T-helper 2 cell treated with Interferon-gamma antibody and Interleukin-4, amounts not matched to agents 5 μg/mL and 100 μg/mL, for 36 hours (primary cell): Measurements from ENCODE around the gene ANKRD34A.
"Not testable (repeated sequence)": the region's sequence is repeated elsewhere in the genome, so short reads cannot be mapped to it uniquely, and the experiment has no call there.

Experiments used
- DNase-seq: peaks from one replicate; pipeline ENCODE4 v3.0.0; 2021; ENCODE audit warnings: low spot score
- H3K27ac Mint-ChIP-seq: one replicate; pipeline ENCODE4 v1.8.0; 2021; ENCODE audit warnings: mild to moderate bottlenecking, mixed read lengths
- H3K27me3 Mint-ChIP-seq: one replicate; pipeline ENCODE4 v1.8.0; 2021; ENCODE audit warnings: low read depth, mixed read lengths
- H3K36me3 Mint-ChIP-seq: one replicate; pipeline ENCODE4 v1.8.0; 2021; ENCODE audit warnings: low read depth, mixed read lengths
- H3K4me1 Mint-ChIP-seq: one replicate; pipeline ENCODE4 v1.8.0; 2021; ENCODE audit warnings: low read depth, mixed read lengths
- H3K4me3 Mint-ChIP-seq: one replicate; pipeline ENCODE4 v1.8.0; 2022; ENCODE audit warnings: mild to moderate bottlenecking, moderate library complexity, mixed read lengths
- H3K9me3 Mint-ChIP-seq: one replicate; pipeline ENCODE4 v1.8.0; 2021; ENCODE audit warnings: mixed read lengths

The ANKRD34A gene

GRCh38 chr1:145927916-145928643 is 36.3 kb downstream of the ANKRD34A start:
- H3K9me3 Mint-ChIP-seq, result no peaks in the 10 kb centered on the region
- no peak overlapping the region for H3K4me3 Mint-ChIP-seq
- H3K36me3 Mint-ChIP-seq, result peaks cover 10% of the 10 kb centered on the region
- no peak for DNase-seq
- H3K27me3 Mint-ChIP-seq, result no peaks in the 10 kb centered on the region
- H3K4me1 Mint-ChIP-seq, result peaks cover 26% of the 10 kb centered on the region
- no peak overlapping the region for H3K27ac Mint-ChIP-seq

- Mint-ChIP-seq H3K27ac (no peak within 1 kb of the TSS), H3K4me1 (peaks cover 18% of the 10 kb centered on the region), H3K9me3 (no peaks in the 10 kb centered on the region), H3K4me3 (no peak within 1 kb of the TSS), H3K27me3 (no peaks in the 10 kb centered on the region), H3K36me3 (peaks cover 12% of the 10 kb centered on the region)
- peak; percentile 94 for DNase-seq
These were observed 37.1 kb downstream of the ANKRD34A start, which contains the start of gene RBM8A for GRCh38 chr1:145927063-145927886. Gene RBM8A (minus strand): TSS chr1:145927484. CDS start chr1:145927426, 58 bp downstream.

GRCh38 chr1:145926686-145927062 is 37.7 kb downstream of the ANKRD34A start:
- Mint-ChIP-seq H3K27ac (no peak overlapping the region), H3K27me3 (no peaks in the 10 kb centered on the region), H3K4me1 (peaks cover 15% of the 10 kb centered on the region), H3K36me3 (peaks cover 12% of the 10 kb centered on the region), H3K4me3 (no peak overlapping the region), H3K9me3 (no peaks in the 10 kb centered on the region)
- peak; percentile 55 for DNase-seq

GRCh38 chr1:145922266-145922665 is 42.1 kb downstream of the ANKRD34A start:
- no peak for DNase-seq
- peaks cover 34% of the 10 kb centered on the region for H3K4me1 Mint-ChIP-seq
- peaks cover 9% of the 10 kb centered on the region for H3K36me3 Mint-ChIP-seq
- H3K4me3 Mint-ChIP-seq, result no peak overlapping the region
- no peaks in the 10 kb centered on the region for H3K9me3 Mint-ChIP-seq
- no peaks in the 10 kb centered on the region for H3K27me3 Mint-ChIP-seq
- H3K27ac Mint-ChIP-seq, result no peak overlapping the region

GRCh38 chr1:145920297-145920696 is 44.1 kb downstream of the ANKRD34A start:
- H3K9me3 Mint-ChIP-seq, DNase-seq, H3K27me3 Mint-ChIP-seq: not testable (repeated sequence)
- Mint-ChIP-seq H3K4me1 (peaks cover 31% of the 10 kb centered on the region), H3K4me3 (peak overlapping the region; percentile 93), H3K27ac (peak overlapping the region; percentile 71), H3K36me3 (peaks cover 18% of the 10 kb centered on the region)

GRCh38 chr1:145918992-145919939 is 45.1 kb downstream of the ANKRD34A start:
- Mint-ChIP-seq H3K4me1 (peaks cover 32% of the 10 kb centered on the region), H3K4me3 (peak overlapping the region; percentile 93), H3K27me3 (no peaks in the 10 kb centered on the region), H3K27ac (peak overlapping the region; percentile 97), H3K36me3 (peaks cover 24% of the 10 kb centered on the region), H3K9me3 (no peaks in the 10 kb centered on the region)
- no peak for DNase-seq

GRCh38 chr1:145918144-145918991 is 46.0 kb downstream of the ANKRD34A start, which contains the start of gene PEX11B:
Gene PEX11B (minus strand): TSS chr1:145918717. CDS start chr1:145918688, 29 bp downstream.
- DNase-seq, result peak; percentile 86
- Mint-ChIP-seq H3K36me3 (peaks cover 23% of the 10 kb centered on the region), H3K4me1 (peaks cover 34% of the 10 kb centered on the region), H3K9me3 (no peaks in the 10 kb centered on the region), H3K4me3 (peak within 1 kb of the TSS; percentile 93), H3K27ac (peak within 1 kb of the TSS; percentile 97), H3K27me3 (no peaks in the 10 kb centered on the region)

GRCh38 chr1:145917595-145917994 is 46.8 kb downstream of the ANKRD34A start:
- Mint-ChIP-seq H3K27me3 (no peaks in the 10 kb centered on the region), H3K27ac (peak overlapping the region; percentile 97), H3K4me1 (peaks cover 34% of the 10 kb centered on the region), H3K36me3 (peaks cover 19% of the 10 kb centered on the region), H3K9me3 (no peaks in the 10 kb centered on the region), H3K4me3 (peak overlapping the region; percentile 93)
- no peak for DNase-seq

- no peak for DNase-seq
- H3K4me1 Mint-ChIP-seq, result peaks cover 34% of the 10 kb centered on the region
- peak overlapping the region; percentile 58 for H3K27ac Mint-ChIP-seq
- H3K9me3 Mint-ChIP-seq, result no peaks in the 10 kb centered on the region
- H3K36me3 Mint-ChIP-seq, result peaks cover 21% of the 10 kb centered on the region
- no peaks in the 10 kb centered on the region for H3K27me3 Mint-ChIP-seq
- H3K4me3 Mint-ChIP-seq, result peak overlapping the region; percentile 79
These were observed 47.6 kb downstream of the ANKRD34A start for GRCh38 chr1:145916745-145917144.

GRCh38 chr1:145912128-145912641 is 52.2 kb downstream of the ANKRD34A start:
- no peaks in the 10 kb centered on the region for H3K9me3 Mint-ChIP-seq
- no peak for DNase-seq
- no peaks in the 10 kb centered on the region for H3K27me3 Mint-ChIP-seq
- H3K4me1 Mint-ChIP-seq, result peaks cover 14% of the 10 kb centered on the region
- peaks cover 26% of the 10 kb centered on the region for H3K36me3 Mint-ChIP-seq
- H3K4me3 Mint-ChIP-seq, result no peak overlapping the region
- H3K27ac Mint-ChIP-seq, result no peak overlapping the region
